Epidermal melanocyte (primary cell): ENCODE results near the gene TRIM15.

ENCODE experiments used
- DNase-seq: peaks from one replicate; pipeline ENCODE4 v3.0.0; 2011; ENCODE audit warnings: low spot score; ENCODE audit not compliant: insufficient read length

Gene TRIM15

DNA sequence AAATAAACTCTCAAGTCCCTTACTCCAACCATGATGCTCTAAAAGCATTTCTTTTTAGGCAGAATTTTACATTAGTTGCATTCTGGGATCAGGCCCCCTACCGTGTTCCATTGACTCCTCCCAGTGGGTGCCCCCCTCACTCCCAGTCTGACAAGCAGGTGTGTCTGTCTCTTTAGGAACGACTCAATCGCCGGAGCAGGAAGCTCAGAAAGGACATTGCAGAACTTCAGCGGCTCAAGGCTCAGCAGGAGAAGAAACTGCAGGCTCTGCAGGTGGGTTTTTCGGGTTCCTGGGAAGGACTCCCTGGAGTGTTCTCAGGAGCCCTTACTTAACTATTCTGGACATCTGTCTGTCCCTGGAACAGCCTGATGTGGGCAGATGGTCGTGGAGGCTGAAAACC, 17.5 kb upstream of the TRIM15 start:
- DNase-seq, result no peak

DNA sequence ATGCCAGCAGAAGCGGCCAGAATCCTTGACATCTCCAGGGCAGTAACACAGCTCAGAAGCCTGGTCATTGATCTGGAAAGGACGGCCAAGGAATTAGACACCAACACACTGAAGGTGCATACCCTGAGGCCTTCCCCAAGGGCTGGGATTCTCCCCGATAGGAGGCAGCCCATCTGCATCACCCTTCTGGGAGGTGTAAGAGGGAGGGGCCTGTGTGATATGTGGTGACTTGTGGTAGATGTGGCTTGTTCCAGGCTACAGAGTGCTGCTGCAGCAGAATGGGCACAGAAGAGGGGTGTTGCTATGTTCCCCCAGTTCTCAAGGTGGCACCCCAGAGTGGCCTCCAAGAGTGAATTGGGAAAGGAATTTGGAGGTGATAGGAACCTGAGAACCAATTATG, 16.2 kb upstream of the TRIM15 start:
- no peak for DNase-seq

DNA sequence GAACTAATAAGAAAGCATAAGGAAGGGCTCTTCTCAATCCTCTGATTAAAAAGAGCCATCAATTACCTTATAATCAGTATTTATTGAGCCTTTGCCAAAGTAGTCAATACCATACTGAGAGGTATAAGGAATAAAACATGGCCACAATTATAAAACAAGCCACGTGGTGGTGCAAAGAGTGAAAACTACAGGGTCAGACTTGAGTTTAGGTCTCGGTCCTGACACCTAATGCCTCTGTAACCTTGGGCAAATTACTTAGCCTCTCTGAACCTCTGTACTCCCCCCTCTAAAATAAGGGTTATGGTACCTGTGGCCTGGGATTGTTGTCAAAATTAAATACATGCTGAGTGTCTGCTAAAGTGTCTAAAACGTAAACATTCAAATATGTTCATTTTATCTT, 14.1 kb upstream of the TRIM15 start:
- DNase-seq, result no peak

DNA sequence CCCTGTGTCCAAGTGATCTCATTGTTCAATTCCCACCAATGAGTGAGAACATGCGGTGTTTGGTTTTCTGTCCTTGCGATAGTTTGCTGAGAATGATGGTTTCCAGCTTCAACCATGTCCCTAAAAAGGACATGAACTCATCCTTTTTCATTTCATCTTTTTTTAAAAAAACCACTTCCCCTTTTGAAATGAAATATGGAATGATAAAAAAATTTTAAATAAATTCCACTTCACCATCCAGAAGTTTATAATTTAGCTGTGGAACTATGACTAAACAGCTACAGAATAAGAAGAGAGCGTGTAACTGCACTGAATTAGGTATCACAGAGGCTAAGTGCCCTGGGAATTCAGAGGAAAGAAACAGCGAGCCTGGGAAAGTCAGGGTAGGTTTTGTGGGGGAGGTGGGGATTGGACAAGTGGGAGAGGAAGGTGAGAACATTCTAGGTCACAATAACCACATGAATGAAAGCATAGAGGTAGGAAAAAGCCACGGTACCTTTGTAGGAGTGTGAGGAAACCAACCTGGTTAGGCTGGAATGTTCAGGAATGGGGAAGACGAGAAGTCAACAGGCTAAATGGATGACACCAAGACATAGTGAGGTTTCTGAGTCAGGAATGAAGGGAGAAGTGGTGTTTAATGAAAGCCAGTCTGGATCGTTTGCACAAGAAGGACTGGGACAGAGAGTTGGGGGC, 13.3 kb upstream of the TRIM15 start:
- no peak for DNase-seq

DNA sequence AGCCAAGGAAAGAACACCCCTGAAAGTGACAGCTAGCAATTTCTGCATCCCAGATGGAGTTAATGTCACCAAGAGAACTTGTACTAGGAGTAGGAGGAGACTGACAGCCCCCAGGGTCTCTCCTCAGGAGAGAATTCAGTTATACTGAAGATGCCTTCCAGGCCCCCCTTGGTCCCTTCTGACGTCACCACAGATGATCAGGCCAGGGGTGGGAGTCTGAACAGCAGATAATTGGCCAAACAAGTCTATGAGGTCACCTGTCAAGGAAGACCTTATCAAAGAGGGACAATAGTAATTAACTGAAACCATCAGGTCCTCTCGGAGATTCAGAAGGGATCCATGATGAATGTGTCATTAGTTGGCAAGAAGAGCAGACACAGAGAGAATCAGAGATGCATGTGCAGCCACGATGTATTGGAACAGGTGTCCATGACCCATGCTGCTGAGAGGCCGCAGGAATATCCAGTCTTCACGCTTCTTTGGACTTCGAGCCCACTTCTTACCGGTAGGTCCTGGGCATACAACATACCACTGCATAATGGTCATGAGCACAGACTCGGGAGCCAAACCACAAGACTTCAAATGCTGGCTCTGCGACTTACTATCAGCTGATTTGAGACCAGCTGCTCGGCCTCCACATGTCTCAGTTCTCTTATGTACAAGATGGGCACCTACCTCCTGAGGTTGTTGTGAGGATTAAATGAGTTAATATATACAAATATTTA, 12.5 kb upstream of the TRIM15 start:
- no peak for DNase-seq

DNA sequence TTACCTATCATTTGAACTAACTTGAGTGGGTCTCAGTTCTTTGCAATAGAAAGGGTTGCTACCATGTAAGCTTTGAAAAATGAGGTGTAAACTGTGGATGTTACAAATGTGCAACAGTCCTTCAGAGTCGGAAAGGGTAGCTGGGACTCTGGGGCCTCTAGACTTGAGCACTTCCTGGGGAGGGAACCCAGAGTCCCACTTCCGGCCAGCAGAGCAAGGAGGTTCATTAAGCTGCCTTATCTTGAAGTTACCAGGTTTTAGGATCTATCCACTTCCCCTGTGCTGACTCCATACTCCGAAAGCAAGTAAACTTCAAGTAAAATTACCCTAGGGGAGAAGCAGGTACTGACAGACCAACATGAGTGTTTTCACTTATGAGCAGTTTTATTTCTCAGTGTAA, 11.8 kb upstream of the TRIM15 start:
- no peak for DNase-seq

DNA sequence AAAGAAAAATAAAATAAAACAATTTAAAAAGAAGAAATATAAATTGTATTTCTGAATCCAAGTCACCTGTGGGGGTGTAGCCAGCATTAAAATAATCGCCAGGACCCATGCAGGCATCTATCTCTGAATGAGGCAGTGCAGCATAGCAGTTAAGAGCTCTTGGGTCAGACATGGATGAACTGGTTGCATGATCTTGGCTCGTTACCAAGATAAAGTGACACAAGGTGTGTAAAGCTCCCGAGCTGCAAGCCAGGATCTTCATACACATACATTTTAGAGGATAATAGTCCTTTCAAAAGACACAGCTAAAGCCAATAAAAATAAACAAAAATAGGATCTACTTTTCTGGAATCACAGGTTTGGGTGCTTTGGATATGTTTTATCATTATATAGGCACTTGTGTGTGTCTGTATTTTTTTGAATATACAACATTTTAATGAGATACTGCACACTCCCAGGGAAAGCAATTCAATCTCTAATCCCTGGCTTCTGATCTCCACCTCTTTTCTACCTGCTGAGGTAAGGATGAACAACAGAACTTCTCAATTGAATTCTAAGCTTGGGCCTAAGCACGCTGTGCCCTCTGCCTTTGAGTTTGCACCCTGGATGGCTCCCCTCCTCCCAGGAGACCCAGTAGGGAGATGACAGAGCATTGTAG, 11.2 kb upstream of the TRIM15 start:
- no peak for DNase-seq

DNA sequence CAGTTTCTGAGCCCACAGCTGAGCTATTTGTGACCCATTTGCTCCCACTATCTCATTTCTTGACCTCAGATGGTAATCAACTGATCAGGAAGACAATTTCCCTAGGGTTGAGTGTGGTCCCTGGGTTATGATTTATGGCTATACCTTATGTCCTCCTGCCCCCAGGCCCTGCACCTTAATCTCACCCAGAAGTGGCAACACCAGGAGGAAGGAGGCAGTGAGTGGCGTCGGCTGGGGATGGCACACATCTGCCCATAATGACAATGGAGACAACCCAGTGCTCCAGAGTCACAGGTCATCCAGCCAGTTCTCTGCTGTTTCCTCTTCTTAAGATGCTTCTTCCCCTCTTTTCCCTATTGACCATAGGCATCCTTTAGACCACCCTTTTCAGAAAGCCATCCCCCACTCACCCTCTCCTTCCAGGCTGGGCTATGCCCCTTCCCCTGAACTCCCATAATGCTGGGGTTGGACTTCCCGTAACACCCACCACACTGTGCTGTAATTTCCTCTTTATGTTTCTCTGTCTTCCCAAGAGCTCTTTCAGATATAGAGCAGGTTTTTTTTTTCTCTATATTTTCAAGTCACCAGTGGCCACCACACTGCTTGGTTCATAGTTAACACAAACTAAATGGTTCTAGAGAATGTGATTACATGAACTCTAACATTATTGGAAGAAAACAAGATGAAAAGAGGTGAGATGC, 10.3 kb upstream of the TRIM15 start:
- DNase-seq, result no peak

DNA sequence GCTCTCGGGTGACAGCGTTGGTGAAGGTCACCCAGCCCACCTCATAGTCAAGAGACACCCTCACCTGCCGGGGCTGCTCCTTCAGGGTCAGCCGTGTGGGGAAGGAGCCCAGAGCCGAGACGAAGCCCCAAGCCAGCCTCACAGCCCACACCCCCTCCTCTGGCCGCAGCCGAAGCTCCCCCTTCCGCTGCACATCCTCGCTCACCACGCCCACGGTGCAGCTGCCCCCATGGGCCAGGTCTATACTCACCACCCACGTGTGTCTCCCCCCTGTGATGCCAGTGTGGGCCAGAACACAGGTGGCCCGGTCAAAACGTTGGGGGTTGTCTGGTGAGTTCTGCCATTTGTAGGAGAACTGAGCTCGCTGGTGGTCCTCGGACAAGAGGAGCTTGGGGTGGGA, 9.3 kb upstream of the TRIM15 start:
- DNase-seq, result no peak

DNA sequence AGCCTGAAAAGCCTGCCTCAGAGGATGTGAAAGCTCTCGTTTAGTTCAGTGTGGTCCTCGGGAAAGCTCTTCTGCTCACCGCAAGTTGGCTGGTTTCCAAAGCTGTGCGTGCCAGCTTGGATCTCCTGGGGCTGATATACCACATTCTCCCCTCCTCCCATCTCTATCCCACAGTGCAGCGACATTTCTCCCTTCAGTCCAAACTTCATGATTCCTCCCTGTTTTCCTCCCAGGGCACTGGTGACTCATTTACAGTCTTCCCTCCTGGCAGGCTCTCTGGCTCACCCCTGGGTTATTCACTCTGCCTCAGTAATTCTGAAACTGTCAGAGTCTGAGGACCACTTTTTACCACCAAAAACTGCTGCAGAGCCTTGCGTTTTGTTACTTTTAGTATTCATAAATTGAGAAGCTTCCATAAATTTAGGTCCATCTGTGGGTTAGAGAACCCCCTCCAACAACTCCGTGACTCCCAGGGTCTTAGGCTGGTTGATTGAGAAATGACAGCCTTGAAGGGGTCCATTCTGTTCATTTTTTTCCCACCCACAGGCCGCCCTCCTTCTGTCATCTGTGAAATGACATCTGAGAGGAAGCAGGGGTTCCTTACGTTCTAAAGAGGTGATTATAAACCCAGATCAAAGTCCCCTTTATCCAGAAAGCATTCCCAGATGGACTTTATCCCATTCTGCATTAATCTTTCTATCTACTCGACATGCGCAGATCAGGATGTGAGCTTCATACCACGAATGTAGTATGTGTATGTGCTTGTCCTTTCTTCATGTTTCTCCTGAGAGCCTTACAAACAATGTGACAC, 8.4 kb upstream of the TRIM15 start:
- no peak for DNase-seq

DNA sequence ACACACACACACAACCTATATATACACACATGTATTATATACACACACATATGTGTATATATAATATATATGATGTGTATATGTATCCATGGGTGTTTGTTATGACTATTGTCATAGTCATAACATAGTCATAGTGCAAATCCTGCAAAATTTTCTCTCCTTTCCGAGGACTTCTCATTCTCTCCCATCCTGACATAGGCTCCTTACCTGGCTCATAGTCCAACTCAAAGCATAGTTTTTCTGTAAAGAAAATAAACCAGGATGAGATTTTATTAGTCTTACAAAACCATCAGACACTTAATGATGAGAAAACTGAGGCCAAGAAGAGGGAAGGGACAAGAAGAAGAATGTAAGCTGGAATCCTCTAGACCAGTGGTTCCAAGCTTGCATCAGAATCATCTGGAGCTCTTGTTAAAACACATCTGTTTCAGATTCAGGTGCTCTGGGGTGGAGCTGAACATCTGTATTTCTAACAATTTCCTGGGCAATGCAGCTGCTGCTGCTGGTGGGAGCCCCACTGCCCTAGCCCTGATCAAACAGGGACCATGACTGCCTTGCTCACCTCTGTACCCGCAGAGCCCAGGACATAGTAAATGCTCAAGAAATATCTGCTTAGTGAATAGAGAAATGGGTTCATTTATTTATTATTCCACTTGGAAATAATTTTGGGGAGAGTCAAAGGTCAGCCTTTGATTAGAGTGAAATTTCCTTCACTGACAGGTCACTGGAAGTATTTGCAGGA, 7.7 kb upstream of the TRIM15 start:
- no peak for DNase-seq

DNA sequence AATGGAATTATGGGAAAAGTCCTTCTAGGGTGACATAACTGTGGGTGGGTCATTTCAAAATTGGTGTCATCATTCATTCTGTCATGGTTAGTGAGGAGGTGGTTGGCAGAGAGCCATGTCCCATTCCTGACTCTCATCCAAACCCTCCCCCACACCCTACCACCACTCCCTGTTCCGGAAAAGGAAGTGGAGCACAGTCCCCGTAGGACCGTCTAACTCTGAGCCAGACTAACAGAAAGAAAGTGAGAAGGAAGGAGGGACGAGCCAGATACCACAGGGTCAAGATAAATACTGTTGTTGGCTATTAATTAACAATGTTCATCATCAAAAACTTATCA, 7.1 kb upstream of the TRIM15 start:
- DNase-seq, result no peak

DNA sequence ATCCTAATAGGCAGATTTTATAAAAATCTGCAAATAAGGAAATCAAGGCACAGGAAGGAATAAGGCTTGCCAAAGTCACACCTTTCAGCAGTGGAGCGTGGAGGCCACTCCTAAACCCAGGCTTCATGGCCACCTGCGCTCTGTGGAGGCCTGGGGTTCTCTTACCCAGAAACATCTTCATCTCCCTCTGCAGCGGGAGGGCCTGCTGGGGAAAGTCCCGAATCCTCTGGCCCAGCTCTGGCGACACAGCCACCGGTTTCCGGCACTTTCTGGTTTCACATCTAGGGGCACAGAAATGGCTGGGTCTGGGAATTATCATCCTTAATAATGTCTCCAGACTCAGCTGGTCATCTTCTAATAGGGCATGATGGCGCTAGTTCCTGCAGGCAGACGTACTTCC, 6.6 kb upstream of the TRIM15 start:
- no peak for DNase-seq

DNA sequence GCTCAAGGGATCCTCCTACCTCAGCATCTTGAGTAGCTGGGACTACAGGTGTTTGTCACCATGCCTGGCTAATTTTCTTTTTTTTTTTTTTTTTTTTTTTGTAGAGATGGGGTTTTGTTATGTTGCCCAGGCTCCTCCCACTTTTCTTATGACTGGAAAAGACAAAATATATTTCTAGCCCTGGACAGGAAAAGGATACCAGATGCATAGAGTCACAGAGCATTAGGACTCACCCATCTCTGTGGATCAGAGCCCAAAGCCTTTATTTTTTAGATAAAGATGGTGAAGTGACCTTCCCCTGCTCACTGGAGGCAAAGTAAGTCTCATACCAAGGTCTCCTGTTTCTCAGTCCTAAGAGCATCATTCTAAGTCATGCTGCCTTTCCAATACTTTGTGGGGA, 5.8 kb upstream of the TRIM15 start:
- DNase-seq, result no peak

DNA sequence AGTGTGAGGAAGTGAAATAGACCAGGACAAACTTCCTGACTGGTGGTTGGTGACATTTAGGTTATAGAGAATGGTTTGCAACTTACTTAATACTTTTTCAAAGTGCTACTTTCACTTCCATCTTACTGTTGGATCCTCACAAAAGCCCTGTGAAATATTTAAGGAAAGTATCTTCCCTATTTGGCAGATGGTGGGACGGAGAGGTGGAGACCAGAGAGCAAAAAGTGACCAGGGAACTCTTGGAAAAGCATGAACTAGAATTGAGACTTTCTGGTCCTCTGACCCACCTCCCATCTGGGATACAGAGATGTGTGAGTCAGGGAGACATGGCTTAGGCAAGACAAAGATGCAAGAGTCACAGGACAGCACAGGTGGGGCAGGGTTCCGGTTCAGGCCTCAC, 5.3 kb upstream of the TRIM15 start:
- no peak for DNase-seq

DNA sequence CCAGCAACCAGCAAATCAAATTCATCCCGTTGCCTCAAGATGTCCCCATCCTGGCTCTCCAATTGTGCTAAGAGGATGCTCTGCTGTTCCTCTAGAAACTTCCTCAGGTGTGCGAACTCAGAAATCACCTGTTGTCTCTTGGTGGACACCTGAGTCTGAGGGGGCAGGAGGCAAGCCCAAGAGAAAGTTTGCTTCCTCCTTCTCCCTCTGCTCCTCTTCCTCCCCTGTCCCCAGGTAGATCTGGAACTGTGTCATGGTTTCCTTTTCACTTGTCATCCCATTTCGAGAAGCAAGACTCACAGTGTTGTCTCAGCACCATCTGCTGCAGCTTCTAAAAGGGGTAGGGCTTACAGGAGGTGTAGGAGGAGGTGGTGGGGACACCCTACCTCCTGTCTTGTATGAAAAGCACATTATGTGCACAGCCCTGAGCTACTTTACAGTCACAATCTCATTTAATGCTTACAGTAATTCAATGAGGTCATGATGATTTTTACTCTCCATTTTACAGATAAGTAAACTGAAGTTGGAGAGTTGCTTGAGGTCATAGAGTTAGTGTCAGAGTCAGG, 4.8 kb upstream of the TRIM15 start:
- no peak for DNase-seq

DNA sequence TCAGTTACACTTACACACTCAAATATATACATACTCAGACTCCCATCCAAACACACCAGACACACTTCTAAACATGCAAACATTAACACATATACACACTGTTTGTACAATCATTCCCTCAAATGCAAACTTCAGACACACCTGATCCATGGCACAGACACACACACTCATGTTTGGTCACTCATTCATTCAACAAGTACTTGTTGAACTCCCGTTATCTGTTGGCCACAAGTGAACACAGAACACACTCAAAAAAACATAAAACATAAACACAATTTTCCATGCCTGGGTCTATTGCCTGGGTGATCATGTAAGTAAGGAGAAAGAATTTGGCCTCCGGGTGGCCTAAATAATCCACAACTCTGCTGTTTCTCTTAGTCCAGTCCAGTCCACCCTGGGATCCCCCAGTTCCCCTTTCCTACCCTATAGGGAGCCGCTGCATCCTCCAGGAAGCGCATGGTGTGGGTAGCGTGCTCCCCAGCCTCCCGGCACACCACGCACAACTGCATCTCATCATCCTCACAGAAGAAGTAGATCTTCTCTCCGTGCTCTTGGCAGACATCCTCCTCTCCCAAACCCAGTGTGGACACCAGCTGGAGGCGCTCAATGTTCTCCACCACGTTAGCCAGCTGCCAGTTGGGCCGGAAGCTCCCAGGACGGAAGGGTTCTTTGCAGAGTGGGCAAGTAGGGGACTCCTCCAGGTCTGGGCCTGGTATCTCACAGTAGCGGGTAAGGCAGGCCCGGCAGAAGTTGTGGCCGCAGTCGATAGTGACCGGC, 3.1 kb upstream of the TRIM15 start:
- DNase-seq, result no peak

DNA sequence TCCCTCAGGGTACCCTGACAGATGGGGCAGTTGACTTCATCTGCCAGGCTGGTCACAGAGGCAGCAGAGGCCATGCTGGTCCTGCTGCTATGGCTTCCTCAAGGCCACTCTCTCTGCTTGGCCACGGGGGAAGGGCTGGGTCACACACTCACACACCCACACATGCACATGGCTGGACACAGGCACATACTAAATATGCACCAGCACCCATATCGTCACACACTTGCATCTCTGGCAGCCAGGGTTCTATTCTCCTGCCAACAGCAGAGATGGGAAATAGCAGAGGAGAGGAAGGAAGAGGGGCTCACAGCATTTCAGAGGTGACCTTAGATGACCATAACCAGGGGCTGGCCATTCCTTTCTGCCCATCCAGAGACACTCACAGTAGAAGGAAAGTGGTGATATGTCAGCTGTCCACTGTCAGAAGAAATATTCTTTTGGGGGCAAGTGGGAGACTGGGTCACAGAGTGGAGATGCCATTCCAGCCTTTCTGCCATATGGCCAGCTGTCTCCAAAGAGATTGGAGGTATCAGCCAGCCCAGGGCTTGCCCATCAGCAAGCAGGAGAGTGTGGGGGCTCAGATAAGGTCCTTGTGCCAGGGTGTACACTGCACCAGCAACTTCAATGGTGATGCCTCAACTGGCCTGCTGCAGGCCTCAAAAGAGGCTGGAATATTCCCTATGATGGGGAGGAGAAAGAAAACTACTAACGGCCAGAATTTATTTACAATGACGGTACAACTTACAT, 2.4 kb upstream of the TRIM15 start, which contains the start of gene TRIM10:
Gene TRIM10 (minus strand): TSS at position 427 of the 747 bp plus-strand sequence. CDS start 353 bp downstream, at position 74.
- DNase-seq, result no peak
